ENCODE measurements around the gene SLCO2B1. TPM values are rescaled to one million over a fixed set of nuclear protein-coding genes. Genes with fewer than 3 reads are reported as not detected.

Gene SLCO2B1
- total RNA-seq, 1 donor from 2014 or later, result 403 TPM

- Histone ChIP-seq H3K27me3 (no peaks in the 10 kb centered on the region), H3K4me1 (no peaks in the 10 kb centered on the region), H3K27ac (no peak overlapping the region), H3K36me3 (no peaks in the 10 kb centered on the region), H3K9me3 (no peaks in the 10 kb centered on the region), H3K4me3 (no peak overlapping the region)
- intact Hi-C loops (cut with DNase I), result no loop called here
- DNase-seq (ENCODE audit: low spot score in 2 of 2), result no peak
- no peak for TF ChIP-seq CTCF (IDR thresholded peaks at IDR 0.05)
Observed at GRCh38 chr11:75201771-75202170, 50.9 kb downstream of the SLCO2B1 start.

- no peak for TF ChIP-seq CTCF (IDR thresholded peaks at IDR 0.05)
- intact Hi-C loops (cut with DNase I), result no loop called here
- Histone ChIP-seq H3K4me1 (no peaks in the 10 kb centered on the region), H3K4me3 (no peak overlapping the region), H3K27ac (no peak overlapping the region), H3K9me3 (no peaks in the 10 kb centered on the region), H3K27me3 (no peaks in the 10 kb centered on the region), H3K36me3 (no peaks in the 10 kb centered on the region)
- no peak for DNase-seq (ENCODE audit: low spot score in 2 of 2)
Observed at GRCh38 chr11:75202195-75202594, 51.3 kb downstream of the SLCO2B1 start.

GRCh38 chr11:75203138-75203537 is 52.2 kb downstream of the SLCO2B1 start:
- H3K9me3 ChIP-seq, result no peaks in the 10 kb centered on the region
- no peak for DNase-seq (ENCODE audit: low spot score in 2 of 2)
- H3K36me3 ChIP-seq, result no peaks in the 10 kb centered on the region
- intact Hi-C loops (cut with DNase I), result no loop called here
- no peak for TF ChIP-seq CTCF (IDR thresholded peaks at IDR 0.05)
- H3K27me3 ChIP-seq, result no peaks in the 10 kb centered on the region
- H3K27ac ChIP-seq, result no peak overlapping the region
- no peak overlapping the region for H3K4me3 ChIP-seq
- H3K4me1 ChIP-seq, result no peaks in the 10 kb centered on the region

GRCh38 chr11:75203641-75204011 is 52.7 kb downstream of the SLCO2B1 start:
- Histone ChIP-seq H3K4me3 (no peak overlapping the region), H3K9me3 (no peaks in the 10 kb centered on the region), H3K36me3 (no peaks in the 10 kb centered on the region), H3K27me3 (no peaks in the 10 kb centered on the region), H3K4me1 (no peaks in the 10 kb centered on the region), H3K27ac (no peak overlapping the region)
- intact Hi-C loops (cut with DNase I), result no loop called here
- DNase-seq (ENCODE audit: low spot score in 2 of 2), result no peak
- TF ChIP-seq CTCF (IDR thresholded peaks at IDR 0.05), result no peak

- no peak for DNase-seq (ENCODE audit: low spot score in 2 of 2)
- intact Hi-C loops (cut with DNase I), result no loop called here
- no peak for TF ChIP-seq CTCF (IDR thresholded peaks at IDR 0.05)
Observed at GRCh38 chr11:75204012-75204674, 53.2 kb downstream of the SLCO2B1 start.

More at GRCh38 chr11:75204012-75204674, 53.2 kb downstream of the SLCO2B1 start:
- no peaks in the 10 kb centered on the region for H3K4me1 ChIP-seq
- H3K27me3 ChIP-seq, result no peaks in the 10 kb centered on the region
- no peaks in the 10 kb centered on the region for H3K9me3 ChIP-seq
- H3K4me3 ChIP-seq, result no peak overlapping the region
- no peak overlapping the region for H3K27ac ChIP-seq
- no peaks in the 10 kb centered on the region for H3K36me3 ChIP-seq
